ENCODE measurements around the gene FUBP1.

FUBP1 gene

DNA sequence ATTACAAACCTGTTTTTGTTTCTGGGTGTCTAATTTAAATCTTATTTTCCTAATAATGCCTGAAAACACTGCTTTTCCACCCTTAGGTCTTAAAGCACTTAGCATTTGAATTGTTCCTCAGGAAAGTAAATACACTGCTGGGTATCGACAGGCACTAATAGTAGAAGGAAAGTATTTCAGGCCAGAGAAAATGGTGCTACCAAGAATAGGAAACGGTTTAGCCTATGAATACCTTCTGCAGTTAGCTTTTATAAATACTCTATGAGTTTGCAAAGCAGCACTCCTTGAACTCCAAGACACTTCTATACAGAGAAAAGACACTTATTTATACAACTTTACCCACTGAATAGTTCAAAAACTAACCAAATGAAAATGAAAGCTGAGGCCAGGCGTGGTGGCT, 6.8 kb downstream of the FUBP1 start:
- Histone ChIP-seq H3K36me3 (ENCODE audit: control insufficient read depth, insufficient read depth, low read length) (no peaks in the 10 kb centered on the region), H3K79me2 (peaks cover 31% of the 10 kb centered on the region), H3K27me3 (ENCODE audit: control insufficient read depth, insufficient read depth, low read length) (no peaks in the 10 kb centered on the region), H3K4me2 (ENCODE audit: low read length) (no peak overlapping the region), H3K4me3 (ENCODE audit: low read depth, low read length) (no peak overlapping the region), H3K4me1 (peaks cover 4% of the 10 kb centered on the region), H3K9me3 (ENCODE audit: control insufficient read depth, low read length) (no peaks in the 10 kb centered on the region), H3K9ac (no peak overlapping the region), H3K27ac (no peak overlapping the region), H2AFZ (no peak overlapping the region)
- TF ChIP-seq, protein P1, sequence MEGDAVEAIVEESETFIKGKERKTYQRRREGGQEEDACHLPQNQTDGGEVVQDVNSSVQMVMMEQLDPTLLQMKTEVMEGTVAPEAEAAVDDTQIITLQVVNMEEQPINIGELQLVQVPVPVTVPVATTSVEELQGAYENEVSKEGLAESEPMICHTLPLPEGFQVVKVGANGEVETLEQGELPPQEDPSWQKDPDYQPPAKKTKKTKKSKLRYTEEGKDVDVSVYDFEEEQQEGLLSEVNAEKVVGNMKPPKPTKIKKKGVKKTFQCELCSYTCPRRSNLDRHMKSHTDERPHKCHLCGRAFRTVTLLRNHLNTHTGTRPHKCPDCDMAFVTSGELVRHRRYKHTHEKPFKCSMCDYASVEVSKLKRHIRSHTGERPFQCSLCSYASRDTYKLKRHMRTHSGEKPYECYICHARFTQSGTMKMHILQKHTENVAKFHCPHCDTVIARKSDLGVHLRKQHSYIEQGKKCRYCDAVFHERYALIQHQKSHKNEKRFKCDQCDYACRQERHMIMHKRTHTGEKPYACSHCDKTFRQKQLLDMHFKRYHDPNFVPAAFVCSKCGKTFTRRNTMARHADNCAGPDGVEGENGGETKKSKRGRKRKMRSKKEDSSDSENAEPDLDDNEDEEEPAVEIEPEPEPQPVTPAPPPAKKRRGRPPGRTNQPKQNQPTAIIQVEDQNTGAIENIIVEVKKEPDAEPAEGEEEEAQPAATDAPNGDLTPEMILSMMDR (IDR thresholded peaks at IDR 0.05), result no peak

DNA sequence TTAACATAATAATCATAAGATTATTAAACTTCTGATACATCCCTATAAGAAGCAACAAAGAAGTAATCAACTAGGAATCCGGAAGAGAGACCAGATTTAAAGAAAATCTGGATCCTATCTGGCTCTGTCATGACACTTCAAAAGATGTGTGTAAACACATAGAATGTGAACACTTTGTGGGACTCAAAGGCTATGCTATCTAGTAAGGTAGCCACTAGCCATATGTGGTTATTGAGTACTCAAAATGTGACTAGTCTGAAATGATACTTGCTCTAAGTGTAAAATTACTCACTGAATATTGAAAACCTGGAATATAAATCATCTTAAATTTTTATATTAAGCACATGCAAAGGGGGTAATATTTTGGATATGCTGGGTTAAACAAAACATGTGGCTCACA, 8.7 kb downstream of the FUBP1 start:
- H3K4me1 ChIP-seq, result peaks cover 3% of the 10 kb centered on the region
- TF ChIP-seq, protein P1 (IDR thresholded peaks at IDR 0.05), result no peak

DNA sequence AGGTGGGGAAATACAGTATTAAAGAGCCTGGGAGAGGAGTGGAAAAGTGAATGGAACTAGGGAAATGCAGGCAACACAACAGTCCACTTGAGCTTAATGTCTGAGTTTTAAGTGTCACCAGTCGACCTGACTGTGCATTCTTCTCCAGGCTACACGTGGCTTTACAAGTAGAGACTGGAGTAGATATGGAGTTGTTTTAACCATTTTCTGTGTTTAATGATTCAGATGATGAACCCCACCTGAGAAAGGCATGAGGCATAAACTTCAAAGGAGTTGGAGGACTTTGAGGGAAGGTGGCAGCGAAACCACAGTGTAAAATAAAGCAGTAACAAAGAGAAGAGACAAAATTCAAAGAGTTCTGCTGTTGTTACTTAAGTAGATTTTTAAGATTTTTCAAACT, 12.6 kb downstream of the FUBP1 start:
- Histone ChIP-seq H3K4me2 (ENCODE audit: low read length) (no peak overlapping the region), H3K4me1 (no peaks in the 10 kb centered on the region), H3K27ac (no peak overlapping the region), H3K9ac (no peak overlapping the region), H3K27me3 (ENCODE audit: control insufficient read depth, insufficient read depth, low read length) (no peaks in the 10 kb centered on the region), H3K4me3 (ENCODE audit: low read depth, low read length) (no peak overlapping the region), H3K79me2 (peaks cover 7% of the 10 kb centered on the region), H2AFZ (no peak overlapping the region), H3K36me3 (ENCODE audit: control insufficient read depth, insufficient read depth, low read length) (no peaks in the 10 kb centered on the region), H3K9me3 (ENCODE audit: control insufficient read depth, low read length) (no peaks in the 10 kb centered on the region)
- TF ChIP-seq, protein P1 (IDR thresholded peaks at IDR 0.05), result no peak

More for the DNA sequence above, 8.7 kb downstream of the FUBP1 start:
- no peaks in the 10 kb centered on the region for H3K36me3 ChIP-seq (ENCODE audit: control insufficient read depth, insufficient read depth, low read length)
- peaks cover 20% of the 10 kb centered on the region for H3K79me2 ChIP-seq
- no peaks in the 10 kb centered on the region for H3K9me3 ChIP-seq (ENCODE audit: control insufficient read depth, low read length)
- H3K4me2 ChIP-seq (ENCODE audit: low read length), result no peak overlapping the region
- no peak overlapping the region for H3K27ac ChIP-seq
- no peak overlapping the region for H3K4me3 ChIP-seq (ENCODE audit: low read depth, low read length)
- no peak overlapping the region for H2AFZ ChIP-seq
- no peak overlapping the region for H3K9ac ChIP-seq
- no peaks in the 10 kb centered on the region for H3K27me3 ChIP-seq (ENCODE audit: control insufficient read depth, insufficient read depth, low read length)

DNA sequence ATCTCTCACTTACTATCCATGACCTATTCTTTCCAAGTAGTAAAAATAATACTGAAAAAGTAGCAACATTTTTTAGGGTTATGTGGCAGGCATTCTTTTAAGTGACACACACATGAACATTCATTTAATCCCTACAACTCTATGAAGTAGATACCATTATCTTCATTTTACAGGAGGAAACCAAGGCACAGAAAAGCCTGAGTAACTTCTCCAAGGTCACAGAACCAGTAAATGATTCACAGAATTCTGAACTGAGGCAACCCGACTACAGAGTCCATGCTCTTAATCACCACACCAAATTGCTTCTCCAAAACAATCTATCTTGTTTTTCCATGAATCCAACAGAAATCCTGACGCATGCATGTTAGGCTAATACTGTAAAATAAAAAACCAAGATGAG, 17.5 kb downstream of the FUBP1 start:
- H3K4me3 ChIP-seq (ENCODE audit: low read depth, low read length), result no peak overlapping the region

GRCh38 chr1:77958850-77959249, 20.0 kb downstream of the FUBP1 start:
- no peaks in the 10 kb centered on the region for H3K36me3 ChIP-seq (ENCODE audit: control insufficient read depth, insufficient read depth, low read length)
- H3K4me1 ChIP-seq, result no peaks in the 10 kb centered on the region
- H3K27me3 ChIP-seq (ENCODE audit: control insufficient read depth, insufficient read depth, low read length), result no peaks in the 10 kb centered on the region
- no peaks in the 10 kb centered on the region for H3K9me3 ChIP-seq (ENCODE audit: control insufficient read depth, low read length)
- TF ChIP-seq, protein P1 (IDR thresholded peaks at IDR 0.05), result no peak
- no peak overlapping the region for H3K4me2 ChIP-seq (ENCODE audit: low read length)
- no peak overlapping the region for H3K9ac ChIP-seq
- no peak overlapping the region for H2AFZ ChIP-seq
- H3K4me3 ChIP-seq (ENCODE audit: low read depth, low read length), result no peak overlapping the region
- no peaks in the 10 kb centered on the region for H3K79me2 ChIP-seq
- no peak overlapping the region for H3K27ac ChIP-seq

More for the DNA sequence above, 17.5 kb downstream of the FUBP1 start:
- Histone ChIP-seq H3K4me2 (ENCODE audit: low read length) (no peak overlapping the region), H2AFZ (no peak overlapping the region), H3K9ac (no peak overlapping the region), H3K36me3 (ENCODE audit: control insufficient read depth, insufficient read depth, low read length) (no peaks in the 10 kb centered on the region), H3K4me1 (no peaks in the 10 kb centered on the region), H3K79me2 (peaks cover 2% of the 10 kb centered on the region), H3K9me3 (ENCODE audit: control insufficient read depth, low read length) (no peaks in the 10 kb centered on the region), H3K27me3 (ENCODE audit: control insufficient read depth, insufficient read depth, low read length) (no peaks in the 10 kb centered on the region), H3K27ac (no peak overlapping the region)
- TF ChIP-seq, protein P1 (IDR thresholded peaks at IDR 0.05), result no peak

Measured in parathyroid adenoma (tissue), 2 donors.